Measurements from ENCODE around the gene MYH14.

- TF ChIP-seq, protein P1, sequence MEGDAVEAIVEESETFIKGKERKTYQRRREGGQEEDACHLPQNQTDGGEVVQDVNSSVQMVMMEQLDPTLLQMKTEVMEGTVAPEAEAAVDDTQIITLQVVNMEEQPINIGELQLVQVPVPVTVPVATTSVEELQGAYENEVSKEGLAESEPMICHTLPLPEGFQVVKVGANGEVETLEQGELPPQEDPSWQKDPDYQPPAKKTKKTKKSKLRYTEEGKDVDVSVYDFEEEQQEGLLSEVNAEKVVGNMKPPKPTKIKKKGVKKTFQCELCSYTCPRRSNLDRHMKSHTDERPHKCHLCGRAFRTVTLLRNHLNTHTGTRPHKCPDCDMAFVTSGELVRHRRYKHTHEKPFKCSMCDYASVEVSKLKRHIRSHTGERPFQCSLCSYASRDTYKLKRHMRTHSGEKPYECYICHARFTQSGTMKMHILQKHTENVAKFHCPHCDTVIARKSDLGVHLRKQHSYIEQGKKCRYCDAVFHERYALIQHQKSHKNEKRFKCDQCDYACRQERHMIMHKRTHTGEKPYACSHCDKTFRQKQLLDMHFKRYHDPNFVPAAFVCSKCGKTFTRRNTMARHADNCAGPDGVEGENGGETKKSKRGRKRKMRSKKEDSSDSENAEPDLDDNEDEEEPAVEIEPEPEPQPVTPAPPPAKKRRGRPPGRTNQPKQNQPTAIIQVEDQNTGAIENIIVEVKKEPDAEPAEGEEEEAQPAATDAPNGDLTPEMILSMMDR (IDR thresholded peaks at IDR 0.05): no peak
- TF ChIP-seq POLR2A (IDR thresholded peaks at IDR 0.05): no peak
Measured at GRCh38 chr19:50286443-50286842, 83.0 kb downstream of the MYH14 start.
